GM10847 (cell line): ENCODE data around the gene PASD1.

Experiments
- POLR2A ChIP-seq: IDR thresholded peaks from 2 replicates; pipeline ENCODE4 v1.6.1; 2011; ENCODE audit not compliant: insufficient read length; ENCODE audit errors: extremely low read depth

PASD1 gene

DNA sequence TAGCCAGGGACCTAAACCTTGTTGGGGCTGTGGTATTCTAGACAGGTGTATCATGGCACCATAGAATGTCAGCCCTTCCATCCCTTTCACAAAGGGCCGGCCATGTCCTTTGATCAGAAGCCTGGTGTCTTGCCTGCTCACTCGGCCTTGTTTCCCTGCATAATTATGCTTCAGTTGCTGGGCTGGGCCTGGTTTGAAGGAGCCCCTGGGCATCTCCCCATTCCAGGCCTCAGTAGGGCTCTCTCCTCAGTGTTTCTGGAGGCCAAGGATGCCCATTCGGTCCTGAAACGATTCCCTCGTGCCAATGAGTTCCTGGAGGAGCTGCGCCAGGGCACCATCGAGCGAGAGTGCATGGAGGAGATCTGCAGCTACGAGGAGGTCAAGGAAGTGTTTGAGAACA lies 136.3 kb downstream of the PASD1 start:
- no peak for TF ChIP-seq POLR2A

DNA sequence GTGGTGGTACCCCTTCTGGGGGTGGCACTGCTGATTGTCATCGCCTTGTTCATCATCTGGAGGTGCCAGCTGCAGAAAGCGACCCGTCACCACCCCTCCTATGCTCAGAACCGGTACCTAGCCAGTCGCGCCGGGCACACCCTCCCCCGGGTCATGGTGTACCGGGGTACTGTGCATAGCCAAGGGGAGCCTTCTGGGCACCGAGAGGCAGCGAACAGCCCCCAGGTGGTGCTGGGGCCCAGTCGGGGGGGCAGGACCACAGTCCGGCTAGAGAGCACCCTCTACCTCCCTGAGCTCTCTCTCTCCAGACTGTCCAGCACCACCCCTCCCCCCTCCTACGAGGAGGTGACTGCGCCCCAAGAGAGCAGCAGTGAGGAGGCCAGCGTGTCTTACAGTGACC lies 137.1 kb downstream of the PASD1 start:
- TF ChIP-seq POLR2A = no peak

GRCh38 chrX:151701071-151701470 lies 137.6 kb downstream of the PASD1 start:
- no peak for TF ChIP-seq POLR2A

DNA sequence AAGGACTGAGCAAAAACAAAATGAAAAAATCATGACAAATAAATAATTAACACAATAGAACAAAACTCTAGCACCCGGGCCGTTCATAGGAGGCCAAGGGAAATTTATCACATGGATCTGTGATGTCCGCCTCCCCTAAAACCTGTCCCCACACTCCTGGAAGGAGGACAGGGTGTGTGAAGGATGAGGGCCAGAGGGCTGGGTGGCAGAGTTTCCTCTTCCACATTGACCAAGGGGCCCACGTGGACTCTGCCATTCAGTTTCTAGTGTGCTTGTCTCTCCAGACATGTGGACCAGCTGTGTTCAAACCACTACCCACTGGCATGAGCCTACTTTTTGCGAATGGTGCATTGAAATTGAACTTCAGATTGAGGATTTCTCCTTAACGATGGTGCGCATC lies 138.1 kb downstream of the PASD1 start:
- TF ChIP-seq POLR2A = no peak

- TF ChIP-seq POLR2A = no peak
Measured at GRCh38 chrX:151702026-151702714, 138.7 kb downstream of the PASD1 start.

GRCh38 chrX:151702741-151703340 lies 139.4 kb downstream of the PASD1 start:
- no peak for TF ChIP-seq POLR2A

- TF ChIP-seq POLR2A = no peak
Measured at GRCh38 chrX:151703487-151703886, 140.0 kb downstream of the PASD1 start.

DNA sequence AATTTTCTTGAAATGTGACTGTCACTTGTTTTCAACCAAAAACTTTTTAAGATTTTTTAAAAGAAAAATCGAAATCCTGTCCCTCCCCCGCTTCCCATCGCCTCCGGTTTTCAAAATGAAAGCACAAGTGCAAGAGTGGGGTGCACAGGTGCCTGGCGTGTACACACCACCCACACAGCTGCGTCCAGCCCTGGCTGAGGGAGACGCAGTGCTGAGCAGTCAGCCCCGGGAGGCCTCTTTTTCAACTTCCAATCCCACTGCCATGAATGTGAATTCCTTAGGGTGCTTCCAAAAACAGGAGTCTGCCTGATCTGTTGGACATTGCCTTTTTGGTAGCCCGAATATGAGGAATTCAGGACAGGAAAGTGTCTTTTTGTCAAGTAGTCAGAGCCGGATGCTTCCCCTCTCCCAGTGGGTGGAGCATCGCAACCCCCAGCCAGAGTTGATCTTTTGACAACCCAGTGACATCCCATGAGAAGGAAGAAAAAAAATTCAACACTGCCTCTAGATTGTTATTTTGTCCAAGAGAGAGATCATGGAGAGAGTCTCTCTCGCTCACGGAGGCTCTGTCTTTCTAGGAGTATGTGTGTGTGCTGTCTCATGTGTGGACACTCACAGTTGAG lies 140.7 kb downstream of the PASD1 start:
- TF ChIP-seq POLR2A = no peak

- TF ChIP-seq POLR2A = no peak
Measured at GRCh38 chrX:151708821-151709220, 145.3 kb downstream of the PASD1 start.

DNA sequence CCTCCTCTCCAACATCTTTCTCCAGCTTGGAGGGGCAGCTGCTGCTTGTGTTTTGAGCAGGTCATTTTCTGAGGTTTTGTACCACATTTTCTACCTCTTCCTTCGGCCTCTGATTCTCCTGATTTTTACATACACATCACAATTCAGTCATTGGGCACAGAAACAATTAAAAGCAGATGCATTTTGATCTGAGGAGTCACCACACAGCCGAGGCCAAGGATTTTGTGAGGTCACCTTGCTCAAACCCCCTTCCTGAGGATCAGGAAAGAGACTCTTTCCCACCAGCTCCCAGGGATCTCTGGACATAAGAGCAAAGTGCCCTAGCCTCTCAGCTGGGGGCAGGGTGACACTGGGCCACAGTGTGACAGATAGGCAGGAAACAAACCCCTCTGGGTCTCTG lies 147.0 kb downstream of the PASD1 start:
- no peak for TF ChIP-seq POLR2A

- no peak for TF ChIP-seq POLR2A
Measured at GRCh38 chrX:151711154-151711553, 147.7 kb downstream of the PASD1 start.

DNA sequence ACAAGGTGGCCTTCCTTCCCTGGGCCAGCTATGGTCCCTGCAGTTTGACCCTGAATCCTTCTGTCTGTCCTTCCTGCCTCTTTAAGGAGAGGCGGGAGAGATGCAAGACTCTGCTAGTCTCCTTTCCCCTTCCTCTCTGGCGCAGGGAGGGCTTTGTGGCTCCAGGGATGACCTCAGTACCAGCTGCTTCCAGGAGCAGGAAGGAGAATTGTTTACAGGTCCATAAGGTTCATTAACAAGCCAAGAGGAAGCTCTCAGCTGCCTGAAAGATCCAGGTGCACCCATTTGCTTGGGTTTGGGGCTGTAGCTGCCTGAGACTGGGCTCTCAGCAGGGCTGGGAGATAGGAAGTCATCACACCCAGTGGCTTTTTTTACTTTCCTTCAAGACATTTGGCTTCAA lies 148.3 kb downstream of the PASD1 start:
- TF ChIP-seq POLR2A = no peak

- TF ChIP-seq POLR2A = no peak
Measured at GRCh38 chrX:151712253-151712652, 148.8 kb downstream of the PASD1 start.

GRCh38 chrX:151713849-151714248 lies 150.4 kb downstream of the PASD1 start:
- TF ChIP-seq POLR2A = no peak

GRCh38 chrX:151714362-151714761 lies 150.9 kb downstream of the PASD1 start:
- no peak for TF ChIP-seq POLR2A

DNA sequence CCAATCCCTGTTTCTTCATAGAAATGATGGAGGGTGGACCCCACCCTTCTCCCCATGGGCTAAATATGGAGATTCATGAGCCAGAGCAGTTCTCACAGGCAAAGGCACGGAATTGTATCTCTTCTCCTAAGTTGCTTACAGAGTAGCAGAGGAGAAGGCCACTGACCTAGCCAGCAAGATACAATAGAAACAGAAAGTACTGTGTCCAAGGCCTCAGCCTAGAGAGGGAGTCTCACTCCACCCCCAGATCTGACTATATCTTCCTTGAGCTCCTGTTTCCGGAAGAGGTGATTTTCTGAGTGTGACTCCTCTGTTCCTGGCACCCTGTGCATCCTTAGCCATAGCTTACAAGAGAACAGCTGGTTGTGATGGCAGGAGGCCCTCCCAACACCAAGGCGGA lies 152.3 kb downstream of the PASD1 start, which contains the start of gene FATE1:
Gene FATE1, plus strand, starts transcription at position 284 of the 400 bp plus-strand sequence. Its CDS starts 85 bp downstream, at position 369.
- TF ChIP-seq POLR2A = no peak

DNA sequence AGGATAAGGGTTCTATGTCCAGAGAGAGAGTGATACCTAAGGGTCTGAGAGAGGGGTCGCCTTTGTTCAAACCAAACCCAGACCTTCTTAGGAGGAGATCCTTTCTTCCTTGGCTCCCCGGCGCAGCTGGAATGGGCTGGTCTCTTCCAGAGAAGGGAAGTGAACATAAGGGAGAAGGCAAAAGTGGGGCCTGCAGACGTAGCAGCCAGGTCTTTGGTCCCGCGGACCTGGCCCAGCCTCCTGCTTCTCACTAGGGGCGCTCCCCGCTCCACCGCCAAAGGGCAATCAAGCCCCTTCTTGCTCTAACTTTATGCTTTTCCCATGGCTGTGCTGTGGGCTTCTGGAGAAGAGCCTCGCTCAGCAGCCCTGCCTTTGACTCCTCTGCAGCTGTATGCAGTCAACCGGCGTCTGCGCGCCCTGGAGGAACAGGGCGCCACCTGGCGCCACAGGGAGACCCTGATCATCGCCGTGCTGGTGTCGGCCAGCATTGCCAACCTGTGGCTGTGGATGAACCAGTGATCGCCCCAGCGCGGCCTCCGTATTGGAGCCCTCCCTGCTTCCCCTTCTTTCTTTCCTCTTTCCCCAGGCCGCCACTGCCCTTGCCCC lies 158.9 kb downstream of the PASD1 start:
- no peak for TF ChIP-seq POLR2A
